Activated CD8-positive, alpha-beta T cell treated with anti-CD3 and anti-CD28 coated beads, Interleukin-2, amount 10 ng/mL, durations not matched to agents 7 days and 5 days (primary cell): ENCODE data around the gene CELF6. TPM values are rescaled to one million over a fixed set of nuclear protein-coding genes. Genes with fewer than 3 reads are reported as not detected.

Experiments
- ATAC-seq: fragments of 150-1000 bp; cut with Tn5 transposase; one replicate; pipeline ENCODE4 v1.10.0; 2021; ENCODE audit warnings: moderate library complexity
- CTCF ChIA-PET: fragments of 350-600 bp; sonication (Branson Sonifier 250); formaldehyde crosslinking; loops from one replicate; lab custom pipeline; 2021; ENCODE audit warnings: antibody characterized with exemption; lab: Charles Lee
- POLR2A ChIA-PET: fragments of 350-600 bp; sonication (Branson Sonifier 250); formaldehyde crosslinking; loops from one replicate; lab custom pipeline; 2021; ENCODE audit warnings: antibody characterized with exemption; lab: Charles Lee
- DNase-seq: peaks from one replicate; pipeline ENCODE4 v3.0.0-alpha.2; 2020
- H3K27ac Mint-ChIP-seq: one replicate; pipeline ENCODE4 v1.8.0; 2021; ENCODE audit warnings: mild to moderate bottlenecking, mixed read lengths
- H3K27me3 Mint-ChIP-seq: one replicate; pipeline ENCODE4 v1.8.0; 2021; ENCODE audit warnings: low read depth, mixed read lengths
- H3K36me3 Mint-ChIP-seq: one replicate; pipeline ENCODE4 v1.8.0; 2021; ENCODE audit warnings: low read depth, mixed read lengths
- H3K4me1 Mint-ChIP-seq: one replicate; pipeline ENCODE4 v1.8.0; 2021; ENCODE audit warnings: low read depth, mixed read lengths
- H3K4me3 Mint-ChIP-seq: one replicate; pipeline ENCODE4 v1.8.0; 2021; ENCODE audit warnings: mild to moderate bottlenecking, mixed read lengths
- H3K9me3 Mint-ChIP-seq: one replicate; pipeline ENCODE4 v1.8.0; 2022; ENCODE audit warnings: mixed read lengths; ENCODE audit not compliant: insufficient read depth
- total RNA-seq, 2 experiments: library from RNA; stranded (reverse); gene quantifications; one replicate each; pipeline ENCODE4 v1.2.3, GENCODE V29; 2021

The CELF6 gene
- under 1 TPM; 0.45 to 0.70 TPM for total RNA-seq

DNA sequence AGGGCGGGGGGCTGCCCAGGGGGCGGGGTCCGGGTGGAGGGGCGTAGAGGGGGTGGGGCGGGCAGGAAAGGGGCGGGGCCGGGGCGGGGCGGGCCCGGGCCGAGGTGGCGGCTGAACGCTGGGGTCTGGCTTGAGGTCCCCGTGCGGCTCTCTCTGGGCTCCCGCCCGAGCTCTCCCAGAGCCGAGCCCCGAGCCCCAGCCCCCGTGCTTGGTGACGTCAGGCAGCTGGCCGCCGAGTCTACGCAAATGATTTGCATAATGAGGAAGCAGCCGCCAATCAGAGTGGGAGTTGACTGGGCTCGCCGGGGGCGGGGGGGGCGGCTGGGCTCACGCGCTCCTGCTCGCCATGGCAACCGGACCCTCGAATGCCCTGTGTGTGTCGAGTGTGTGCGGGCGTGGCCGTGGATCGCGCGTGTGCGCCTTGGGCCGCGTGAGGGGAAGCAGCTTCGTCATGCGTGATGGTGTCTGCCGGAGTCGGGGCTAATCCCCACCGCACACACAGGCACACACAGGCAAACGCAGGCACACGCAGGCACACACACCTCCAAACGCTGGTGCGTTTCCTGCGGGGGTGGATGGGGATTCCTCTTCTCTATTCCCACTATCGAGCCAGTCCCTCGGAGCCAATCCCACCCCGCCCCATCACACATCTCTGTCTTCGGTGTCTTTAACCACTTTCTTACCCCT is at the start of gene CELF6:
Gene CELF6 (minus strand): TSS at position 173 of the 687 bp plus-strand sequence. CDS start 283 bp downstream, outside the sequence.
- ATAC-seq (peak; percentile 83), DNase-seq (peak; percentile 80)
- CTCF ChIA-PET: interaction anchor here (1.0 to 1.3 kb wide), 2 partner anchors 7 to 352 kb away, joined by 3 read pairs; no protein-coding TSS in a partner anchor
- POLR2A ChIA-PET: interaction anchor here (0.6 to 1.4 kb wide), 2 partner anchors 153 to 365 kb away, joined by 3 to 7 read pairs; partner anchors contain the start of gene ARIH1
- H3K4me1 Mint-ChIP-seq: peaks cover 20% of the 10 kb centered on the region
- H3K27me3 Mint-ChIP-seq: peaks cover 29% of the 10 kb centered on the region
- H3K36me3 Mint-ChIP-seq: peaks cover 5% of the 10 kb centered on the region
- H3K9me3 Mint-ChIP-seq: no peaks in the 10 kb centered on the region
- H3K27ac Mint-ChIP-seq: peak within 1 kb of the TSS; percentile 16
- peak within 1 kb of the TSS; percentile 65 for H3K4me3 Mint-ChIP-seq

GRCh38 chr15:72368899-72369298 is 48.9 kb upstream of the CELF6 start:
- H3K4me3 Mint-ChIP-seq: no peak overlapping the region

GRCh38 chr15:72368325-72368724 is 48.4 kb upstream of the CELF6 start:
- Mint-ChIP-seq H3K4me3 (no peak overlapping the region), H3K27ac (no peak overlapping the region), H3K9me3 (no peaks in the 10 kb centered on the region), H3K36me3 (peaks cover 34% of the 10 kb centered on the region), H3K4me1 (peaks cover 39% of the 10 kb centered on the region), H3K27me3 (no peaks in the 10 kb centered on the region)
- CTCF ChIA-PET: interaction anchor here (1.1 to 2.7 kb wide), 2 partner anchors 14 to 56 kb away, joined by 3 to 6 read pairs; no protein-coding TSS in a partner anchor
- POLR2A ChIA-PET: interaction anchor here (0.6 to 5.3 kb wide), 2 partner anchors 8 to 49 kb away, joined by 3 to 53 read pairs; partner anchors contain the start of gene HEXA
- DNase-seq (no peak), ATAC-seq (no peak)

More at GRCh38 chr15:72368899-72369298, 48.9 kb upstream of the CELF6 start:
- Mint-ChIP-seq H3K4me1 (peaks cover 44% of the 10 kb centered on the region), H3K27me3 (no peaks in the 10 kb centered on the region), H3K27ac (no peak overlapping the region), H3K9me3 (no peaks in the 10 kb centered on the region), H3K36me3 (peaks cover 34% of the 10 kb centered on the region)
- POLR2A ChIA-PET: interaction anchor here (0.6 to 5.3 kb wide), 3 partner anchors 7 to 104 kb away, joined by 3 to 53 read pairs (median 3); partner anchors contain the start of gene HEXA
- DNase-seq (no peak), ATAC-seq (no peak)
- CTCF ChIA-PET: interaction anchor here (0.7 to 2.7 kb wide), 3 partner anchors 13 to 56 kb away, joined by 3 to 6 read pairs (median 3); no protein-coding TSS in a partner anchor

- Mint-ChIP-seq H3K9me3 (no peaks in the 10 kb centered on the region), H3K27me3 (no peaks in the 10 kb centered on the region), H3K27ac (peak overlapping the region; percentile 77), H3K4me1 (peaks cover 32% of the 10 kb centered on the region), H3K4me3 (peak overlapping the region; percentile 0), H3K36me3 (peaks cover 32% of the 10 kb centered on the region)
- POLR2A ChIA-PET: interaction anchor here (1.3 to 5.3 kb wide), 2 partner anchors 10 to 109 kb away, joined by 3 to 53 read pairs; partner anchors contain the start of gene HEXA
- DNase-seq (peak; percentile 81), ATAC-seq (peak; percentile 92)
- CTCF ChIA-PET: interaction anchor here (0.8 to 1.2 kb wide), 2 partner anchors 53 to 139 kb away, joined by 3 to 4 read pairs; no protein-coding TSS in a partner anchor
Measured at GRCh38 chr15:72365844-72366243, 45.9 kb upstream of the CELF6 start.

DNA sequence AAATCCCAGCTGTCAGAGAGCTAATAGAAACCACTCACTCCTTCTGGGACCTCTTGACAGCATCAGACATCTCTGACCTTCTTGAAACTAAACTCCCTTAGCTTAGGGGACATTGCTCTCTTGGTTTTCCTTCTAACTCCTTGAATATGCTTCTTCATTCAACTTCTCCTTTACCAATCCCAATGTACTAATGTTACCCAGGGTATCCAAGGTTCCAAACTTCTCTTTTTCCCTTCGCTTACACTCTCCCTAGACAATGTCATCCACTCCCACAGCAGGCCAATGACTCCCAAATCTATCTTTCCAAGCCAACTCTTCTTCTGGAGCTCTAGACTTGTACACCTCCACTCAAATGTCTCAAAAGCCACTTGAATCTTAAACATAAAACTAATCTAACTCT is 41.2 kb upstream of the CELF6 start:
- CTCF ChIA-PET: interaction anchor here (1.7 kb wide), 1 partner anchor 19 kb away, joined by 5 read pairs; no protein-coding TSS in a partner anchor
- DNase-seq (no peak), ATAC-seq (no peak)
- peaks cover 23% of the 10 kb centered on the region for H3K4me1 Mint-ChIP-seq
- POLR2A ChIA-PET: interaction anchor here (2.2 kb wide), 1 partner anchor 15 kb away, joined by 6 read pairs; the partner anchor contains the start of gene HEXA
- H3K4me3 Mint-ChIP-seq: no peak overlapping the region
- H3K27ac Mint-ChIP-seq: no peak overlapping the region
- no peaks in the 10 kb centered on the region for H3K9me3 Mint-ChIP-seq
- peaks cover 10% of the 10 kb centered on the region for H3K36me3 Mint-ChIP-seq
- no peaks in the 10 kb centered on the region for H3K27me3 Mint-ChIP-seq

- Mint-ChIP-seq H3K4me1 (peaks cover 12% of the 10 kb centered on the region), H3K4me3 (no peak overlapping the region), H3K27ac (no peak overlapping the region), H3K9me3 (no peaks in the 10 kb centered on the region), H3K36me3 (peaks cover 11% of the 10 kb centered on the region), H3K27me3 (no peaks in the 10 kb centered on the region)
- CTCF ChIA-PET: interaction anchor here (2.4 kb wide), 1 partner anchor 47 kb away, joined by 5 read pairs; no protein-coding TSS in a partner anchor
- POLR2A ChIA-PET: interaction anchor here (0.8 kb wide), 1 partner anchor 17 kb away, joined by 3 read pairs; the partner anchor contains the start of gene HEXA
- no peak for ATAC-seq
- no peak for DNase-seq
Measured at GRCh38 chr15:72358650-72359171, 38.8 kb upstream of the CELF6 start.

DNA sequence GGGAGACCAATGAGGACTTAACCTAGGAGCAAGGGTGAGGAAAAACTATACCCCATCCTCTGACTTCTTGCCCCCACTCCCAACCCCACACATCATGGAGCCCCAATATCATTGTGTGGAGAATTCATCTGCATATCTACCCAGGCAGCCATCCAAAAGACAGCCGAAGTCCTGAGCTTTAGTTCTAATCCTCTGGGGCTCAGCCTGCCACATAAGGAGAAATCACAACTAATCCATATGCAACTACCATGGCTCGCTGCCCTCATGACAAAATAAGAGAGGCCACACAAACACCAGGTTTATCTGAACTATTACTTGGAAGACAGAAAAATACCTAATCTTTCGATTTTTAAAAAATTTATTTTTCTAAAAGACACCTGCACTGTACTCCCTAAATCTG is 38.2 kb upstream of the CELF6 start:
- POLR2A ChIA-PET: no interaction called here
- H3K27me3 Mint-ChIP-seq: no peaks in the 10 kb centered on the region

GRCh38 chr15:72354496-72354895 is 34.5 kb upstream of the CELF6 start:
- Mint-ChIP-seq H3K4me1 (peaks cover 12% of the 10 kb centered on the region), H3K36me3 (peaks cover 25% of the 10 kb centered on the region), H3K4me3 (no peak overlapping the region), H3K9me3 (no peaks in the 10 kb centered on the region), H3K27ac (no peak overlapping the region), H3K27me3 (no peaks in the 10 kb centered on the region)
- no peak for DNase-seq
- no peak for ATAC-seq
- POLR2A ChIA-PET: interaction anchor here (1.2 kb wide), 1 partner anchor 10 kb away, joined by 4 read pairs; no protein-coding TSS in a partner anchor
- CTCF ChIA-PET: no interaction called here

More for the DNA sequence above, 38.2 kb upstream of the CELF6 start:
- Mint-ChIP-seq H3K4me1 (peaks cover 12% of the 10 kb centered on the region), H3K4me3 (no peak overlapping the region), H3K27ac (no peak overlapping the region), H3K9me3 (no peaks in the 10 kb centered on the region), H3K36me3 (peaks cover 13% of the 10 kb centered on the region)
- DNase-seq (no peak), ATAC-seq (no peak)
- CTCF ChIA-PET: interaction anchor here (2.4 kb wide), 1 partner anchor 46 kb away, joined by 5 read pairs; no protein-coding TSS in a partner anchor

GRCh38 chr15:72353266-72353665 is 33.3 kb upstream of the CELF6 start:
- ATAC-seq: no peak
- Mint-ChIP-seq H3K36me3 (peaks cover 35% of the 10 kb centered on the region), H3K4me1 (peaks cover 2% of the 10 kb centered on the region), H3K27ac (no peak overlapping the region), H3K4me3 (no peak overlapping the region), H3K27me3 (no peaks in the 10 kb centered on the region), H3K9me3 (no peaks in the 10 kb centered on the region)
- DNase-seq: no peak
- POLR2A ChIA-PET: no interaction called here
- CTCF ChIA-PET: no interaction called here

- no peaks in the 10 kb centered on the region for H3K27me3 Mint-ChIP-seq
- H3K4me3 Mint-ChIP-seq: no peak overlapping the region
- ChIA-PET POLR2A (no interaction called here), CTCF (interaction anchor here (1.3 kb wide), 1 partner anchor 249 kb away, joined by 3 read pairs; no protein-coding TSS in a partner anchor)
- no peaks in the 10 kb centered on the region for H3K4me1 Mint-ChIP-seq
- ATAC-seq: no peak
- peaks cover 13% of the 10 kb centered on the region for H3K36me3 Mint-ChIP-seq
- no peak for DNase-seq
- H3K27ac Mint-ChIP-seq: no peak overlapping the region
- no peaks in the 10 kb centered on the region for H3K9me3 Mint-ChIP-seq
Measured at GRCh38 chr15:72345806-72346205, 25.8 kb upstream of the CELF6 start.

GRCh38 chr15:72345280-72345679 is 25.3 kb upstream of the CELF6 start:
- CTCF ChIA-PET: no interaction called here
- no peak for ATAC-seq
- H3K27ac Mint-ChIP-seq: peak overlapping the region; percentile 45
- H3K9me3 Mint-ChIP-seq: no peaks in the 10 kb centered on the region
- peaks cover 13% of the 10 kb centered on the region for H3K36me3 Mint-ChIP-seq
- H3K27me3 Mint-ChIP-seq: no peaks in the 10 kb centered on the region
- POLR2A ChIA-PET: interaction anchor here (0.5 to 0.6 kb wide), 2 partner anchors 131 to 215 kb away, joined by 3 read pairs; no protein-coding TSS in a partner anchor
- no peaks in the 10 kb centered on the region for H3K4me1 Mint-ChIP-seq
- no peak overlapping the region for H3K4me3 Mint-ChIP-seq
- no peak for DNase-seq
